Midbrain (tissue), 1 donor: ENCODE results near the gene ZSWIM2.
"Not testable (repeated sequence)": the region's sequence is repeated elsewhere in the genome, so short reads cannot be mapped to it uniquely, and the experiment has no call there.

Experiments
- DNase-seq: peaks from one replicate; lab custom pipeline; 2025; lab: John Stamatoyannopoulos, UW

Gene ZSWIM2

GRCh38 chr2:186841940-186842339, 7.0 kb downstream of the ZSWIM2 start:
- no peak for DNase-seq

DNA sequence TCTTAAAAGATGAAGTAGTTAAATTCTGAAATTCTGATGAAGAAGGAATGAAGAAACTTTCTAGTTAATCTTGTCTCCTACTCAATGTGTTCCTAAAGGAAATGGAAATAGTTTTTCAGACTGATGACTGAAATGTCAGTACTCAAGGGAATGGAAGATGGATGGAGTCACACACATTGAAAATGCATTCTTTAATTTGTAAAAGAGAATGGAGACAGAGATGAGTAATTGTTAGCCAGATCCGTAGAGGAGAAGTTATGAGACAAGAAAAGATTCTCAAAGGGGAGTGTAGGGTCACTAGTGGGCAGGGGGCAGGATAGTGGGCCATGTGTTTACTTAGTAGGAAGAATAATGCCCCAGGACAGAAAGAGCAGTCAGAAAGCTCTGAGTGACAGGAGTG, 13.3 kb downstream of the ZSWIM2 start:
- no peak for DNase-seq

DNA sequence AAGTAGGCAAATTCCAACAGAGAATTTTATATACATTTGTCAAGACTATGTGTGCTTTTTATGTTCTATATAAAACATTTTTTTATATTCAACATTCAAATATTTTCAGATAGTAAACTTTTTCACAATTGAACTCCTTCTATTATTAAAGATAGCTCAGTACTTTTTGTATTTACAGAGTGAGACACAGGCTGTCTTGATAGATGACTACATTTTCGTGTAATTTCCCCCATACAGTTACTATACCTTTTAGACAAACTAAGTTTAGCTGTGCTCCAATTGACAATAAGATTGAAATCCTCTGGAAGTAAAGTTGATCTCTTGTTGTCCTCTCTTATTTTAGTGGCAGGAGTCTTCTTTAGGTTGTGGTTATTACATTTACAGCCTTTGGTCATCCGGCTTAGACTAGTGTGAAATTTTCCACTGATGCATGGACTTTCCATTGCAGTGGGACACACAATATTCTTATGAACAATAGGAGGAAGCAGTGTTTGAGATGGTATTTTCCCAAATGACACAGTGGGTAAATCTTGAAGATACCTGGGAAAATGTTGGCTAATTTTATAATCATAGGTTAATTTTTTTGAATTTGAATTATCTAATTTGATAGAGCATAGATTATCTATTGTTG, 21.0 kb downstream of the ZSWIM2 start:
- no peak for DNase-seq

- no peak for DNase-seq
These were observed 21.6 kb downstream of the ZSWIM2 start for GRCh38 chr2:186827411-186827810.

- no peak for DNase-seq
These were observed 26.6 kb downstream of the ZSWIM2 start for GRCh38 chr2:186822323-186822722.

GRCh38 chr2:186820303-186820702, 28.7 kb downstream of the ZSWIM2 start:
- DNase-seq, result no peak

DNA sequence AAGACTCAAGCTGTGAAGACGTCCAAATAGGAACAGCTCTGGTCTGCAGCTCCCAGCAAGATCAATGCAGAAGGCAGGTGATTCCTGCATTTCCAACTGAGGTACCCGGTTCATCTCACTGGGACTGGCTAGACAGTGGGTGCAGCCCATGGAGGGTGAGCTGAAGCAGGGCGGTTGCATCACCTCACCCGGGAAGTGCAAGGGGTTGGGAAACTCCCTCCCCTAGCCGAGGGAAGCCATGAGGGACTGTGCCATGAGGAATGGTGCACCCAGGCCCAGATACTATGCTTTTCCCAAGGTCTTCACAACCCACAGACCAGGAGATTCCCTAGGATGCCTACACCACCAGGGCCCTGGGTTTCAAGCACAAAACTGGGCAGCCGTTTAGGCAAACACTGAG, 37.2 kb downstream of the ZSWIM2 start:
- DNase-seq, result not testable (repeated sequence)

DNA sequence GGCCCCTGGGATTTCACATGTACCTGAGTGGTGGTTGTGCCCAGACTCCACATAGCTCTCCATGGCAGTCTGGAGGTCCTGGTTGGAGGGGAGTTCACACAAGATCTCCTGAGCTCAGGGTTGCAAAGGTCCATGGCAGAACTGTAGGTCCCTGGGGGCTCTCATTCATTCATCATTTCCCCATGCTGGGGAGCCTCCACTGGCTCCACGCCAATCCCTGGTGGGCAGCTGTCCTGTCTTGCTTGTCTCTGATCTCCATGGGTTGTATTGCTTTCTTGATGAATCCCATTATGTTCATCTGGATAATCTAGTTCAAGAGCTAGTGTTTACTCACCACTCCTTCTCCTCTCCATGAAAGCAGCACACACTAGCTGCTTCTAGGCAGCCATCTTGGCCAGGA, 42.4 kb downstream of the ZSWIM2 start:
- no peak for DNase-seq

- DNase-seq, result not testable (repeated sequence)
These were observed 50.4 kb downstream of the ZSWIM2 start for GRCh38 chr2:186798604-186799003.

GRCh38 chr2:186784930-186785329, 64.0 kb downstream of the ZSWIM2 start:
- DNase-seq, result no peak

GRCh38 chr2:186783254-186783653, 65.7 kb downstream of the ZSWIM2 start:
- DNase-seq, result no peak

GRCh38 chr2:186780701-186781316, 68.2 kb downstream of the ZSWIM2 start:
- DNase-seq, result no peak
